Adipocyte (in vitro differentiated cells): ENCODE data around the gene PACRG.

Experiments
- DNase-seq: peaks from one replicate; pipeline ENCODE4 v3.0.0-alpha.2; 2015; ENCODE audit warnings: low read depth
- H3K27me3 ChIP-seq: replicated peaks from 2 replicates; pipeline ENCODE4 v1.7.0; 2013; ENCODE audit warnings: mild to moderate bottlenecking, low read length, moderate library complexity; ENCODE audit not compliant: control insufficient read depth, insufficient read depth
- H3K36me3 ChIP-seq: 2 replicates; pipeline ENCODE4 v1.7.0; 2013; ENCODE audit warnings: low read length, mild to moderate bottlenecking, moderate library complexity; ENCODE audit not compliant: control insufficient read depth, insufficient read depth, severe bottlenecking
- H3K4me1 ChIP-seq: 2 replicates; pipeline ENCODE4 v1.7.0; 2013; ENCODE audit warnings: mild to moderate bottlenecking, low read length, moderate library complexity; ENCODE audit not compliant: control insufficient read depth, insufficient read depth
- H3K4me3 ChIP-seq: 2 replicates; pipeline ENCODE4 v1.7.0; 2013; ENCODE audit warnings: mild to moderate bottlenecking, low read length, moderate library complexity
- H3K9ac ChIP-seq: 2 replicates; pipeline ENCODE4 v1.7.0; 2013; ENCODE audit warnings: mild to moderate bottlenecking, low read length, moderate library complexity
- H3K9me3 ChIP-seq: 2 replicates; pipeline ENCODE4 v1.7.0; 2013; ENCODE audit warnings: mild to moderate bottlenecking, low read length, moderate library complexity; ENCODE audit not compliant: control insufficient read depth

The PACRG gene

GRCh38 chr6:163206196-163206595 lies 478.4 kb downstream of the PACRG start:
- Histone ChIP-seq H3K9me3 (peaks cover 5% of the 10 kb centered on the region), H3K4me1 (no peaks in the 10 kb centered on the region), H3K27me3 (no peaks in the 10 kb centered on the region), H3K4me3 (no peak overlapping the region), H3K9ac (no peak overlapping the region), H3K36me3 (no peaks in the 10 kb centered on the region)
- no peak for DNase-seq

GRCh38 chr6:163207431-163208383 lies 479.9 kb downstream of the PACRG start:
- Histone ChIP-seq H3K36me3 (no peaks in the 10 kb centered on the region), H3K4me1 (no peaks in the 10 kb centered on the region)

GRCh38 chr6:163209005-163209404 lies 481.2 kb downstream of the PACRG start:
- no peak overlapping the region for H3K9ac ChIP-seq
- no peak overlapping the region for H3K4me3 ChIP-seq
- H3K9me3 ChIP-seq = peaks cover 17% of the 10 kb centered on the region
- H3K36me3 ChIP-seq = no peaks in the 10 kb centered on the region
- H3K27me3 ChIP-seq = no peaks in the 10 kb centered on the region
- DNase-seq = no peak
- H3K4me1 ChIP-seq = no peaks in the 10 kb centered on the region

More at GRCh38 chr6:163207431-163208383, 479.9 kb downstream of the PACRG start:
- H3K27me3 ChIP-seq = no peaks in the 10 kb centered on the region
- no peak overlapping the region for H3K9ac ChIP-seq
- H3K4me3 ChIP-seq = no peak overlapping the region
- DNase-seq = no peak
- H3K9me3 ChIP-seq = peaks cover 17% of the 10 kb centered on the region

- DNase-seq = no peak
- Histone ChIP-seq H3K27me3 (no peaks in the 10 kb centered on the region), H3K36me3 (no peaks in the 10 kb centered on the region), H3K9me3 (peaks cover 12% of the 10 kb centered on the region), H3K4me1 (no peaks in the 10 kb centered on the region), H3K9ac (no peak overlapping the region), H3K4me3 (no peak overlapping the region)
Measured at GRCh38 chr6:163212123-163212522, 484.3 kb downstream of the PACRG start.

- H3K4me1 ChIP-seq = no peaks in the 10 kb centered on the region
- no peaks in the 10 kb centered on the region for H3K36me3 ChIP-seq
- no peak overlapping the region for H3K4me3 ChIP-seq
- peaks cover 12% of the 10 kb centered on the region for H3K9me3 ChIP-seq
- H3K27me3 ChIP-seq = peaks cover 3% of the 10 kb centered on the region
- no peak for DNase-seq
- H3K9ac ChIP-seq = no peak overlapping the region
Measured at GRCh38 chr6:163214259-163214658, 486.5 kb downstream of the PACRG start.

- no peak for DNase-seq
- H3K4me3 ChIP-seq = no peak overlapping the region
- no peak overlapping the region for H3K9ac ChIP-seq
- no peaks in the 10 kb centered on the region for H3K4me1 ChIP-seq
- H3K27me3 ChIP-seq = peaks cover 3% of the 10 kb centered on the region
- no peaks in the 10 kb centered on the region for H3K36me3 ChIP-seq
- no peaks in the 10 kb centered on the region for H3K9me3 ChIP-seq
Measured at GRCh38 chr6:163218361-163218894, 490.7 kb downstream of the PACRG start.

- no peak overlapping the region for H3K4me3 ChIP-seq
- no peaks in the 10 kb centered on the region for H3K4me1 ChIP-seq
- no peak for DNase-seq
- H3K9me3 ChIP-seq = peaks cover 7% of the 10 kb centered on the region
- H3K9ac ChIP-seq = no peak overlapping the region
- no peaks in the 10 kb centered on the region for H3K36me3 ChIP-seq
- H3K27me3 ChIP-seq = no peaks in the 10 kb centered on the region
Measured at GRCh38 chr6:163226181-163226835, 498.5 kb downstream of the PACRG start.

GRCh38 chr6:163226836-163227485 lies 499.2 kb downstream of the PACRG start:
- no peak for DNase-seq
- H3K9me3 ChIP-seq = peaks cover 7% of the 10 kb centered on the region

GRCh38 chr6:163228041-163228440 lies 500.3 kb downstream of the PACRG start:
- no peaks in the 10 kb centered on the region for H3K27me3 ChIP-seq
- DNase-seq = no peak

More at GRCh38 chr6:163226836-163227485, 499.2 kb downstream of the PACRG start:
- Histone ChIP-seq H3K4me1 (no peaks in the 10 kb centered on the region), H3K4me3 (no peak overlapping the region), H3K27me3 (no peaks in the 10 kb centered on the region), H3K9ac (no peak overlapping the region), H3K36me3 (no peaks in the 10 kb centered on the region)

GRCh38 chr6:163229050-163229449 lies 501.3 kb downstream of the PACRG start:
- Histone ChIP-seq H3K9me3 (peaks cover 6% of the 10 kb centered on the region), H3K36me3 (no peaks in the 10 kb centered on the region), H3K4me1 (no peaks in the 10 kb centered on the region), H3K9ac (no peak overlapping the region), H3K27me3 (no peaks in the 10 kb centered on the region), H3K4me3 (no peak overlapping the region)
- no peak for DNase-seq

More at GRCh38 chr6:163228041-163228440, 500.3 kb downstream of the PACRG start:
- H3K9ac ChIP-seq = no peak overlapping the region
- no peak overlapping the region for H3K4me3 ChIP-seq
- H3K9me3 ChIP-seq = peaks cover 7% of the 10 kb centered on the region
- no peaks in the 10 kb centered on the region for H3K4me1 ChIP-seq
- H3K36me3 ChIP-seq = no peaks in the 10 kb centered on the region

- Histone ChIP-seq H3K9me3 (no peaks in the 10 kb centered on the region), H3K36me3 (no peaks in the 10 kb centered on the region), H3K9ac (no peak overlapping the region), H3K4me1 (no peaks in the 10 kb centered on the region), H3K27me3 (no peaks in the 10 kb centered on the region), H3K4me3 (no peak overlapping the region)
- no peak for DNase-seq
Measured at GRCh38 chr6:163230901-163231300, 503.1 kb downstream of the PACRG start.
